AG10803 (cell line): ENCODE data around the gene TNFSF4.

Source experiments
- DNase-seq: peaks from one replicate; pipeline ENCODE4 v3.0.0; 2010; ENCODE audit warnings: low read depth
- H3K4me3 ChIP-seq: 2 replicates; pipeline ENCODE4 v1.5.1; 2011; ENCODE audit warnings: mild to moderate bottlenecking, low read length, control low read depth
- CTCF ChIP-seq: conservative IDR thresholded peaks from 2 replicates; pipeline ENCODE4 v1.5.1; 2011; ENCODE audit warnings: mild to moderate bottlenecking, low read length, control low read depth, inconsistent platforms

Gene TNFSF4

GRCh38 chr1:173152598-173152997 is 54.5 kb downstream of the TNFSF4 start:
- no peak overlapping the region for H3K4me3 ChIP-seq
- no peak for DNase-seq
- no peak for TF ChIP-seq CTCF

- TF ChIP-seq CTCF = no peak
- DNase-seq = no peak
- H3K4me3 ChIP-seq = no peak overlapping the region
Measured at GRCh38 chr1:173150795-173151194, 56.3 kb downstream of the TNFSF4 start.

GRCh38 chr1:173149887-173150286 is 57.2 kb downstream of the TNFSF4 start:
- TF ChIP-seq CTCF = no peak
- no peak overlapping the region for H3K4me3 ChIP-seq
- DNase-seq = peak; percentile 84

- DNase-seq = no peak
- TF ChIP-seq CTCF = no peak
- no peak overlapping the region for H3K4me3 ChIP-seq
Measured at GRCh38 chr1:173148971-173149370, 58.2 kb downstream of the TNFSF4 start.

GRCh38 chr1:173148545-173148944 is 58.6 kb downstream of the TNFSF4 start:
- DNase-seq = no peak
- H3K4me3 ChIP-seq = no peak overlapping the region
- TF ChIP-seq CTCF = no peak

GRCh38 chr1:173140733-173141132 is 66.4 kb downstream of the TNFSF4 start:
- no peak overlapping the region for H3K4me3 ChIP-seq
- TF ChIP-seq CTCF = no peak
- DNase-seq = no peak

GRCh38 chr1:173139706-173140105 is 67.4 kb downstream of the TNFSF4 start:
- H3K4me3 ChIP-seq = no peak overlapping the region

More at GRCh38 chr1:173139706-173140105, 67.4 kb downstream of the TNFSF4 start:
- no peak for TF ChIP-seq CTCF
- no peak for DNase-seq
